ENCODE data around the gene CDC42BPB. TPM values are rescaled to one million over a fixed set of nuclear protein-coding genes. Genes with fewer than 3 reads are reported as not detected.
"Not testable (repeated sequence)": the region's sequence is repeated elsewhere in the genome, so short reads cannot be mapped to it uniquely, and the experiment has no call there.

The CDC42BPB gene
- total RNA-seq, 2 experiments from 2014 or later: 0.13 to 0.16 TPM

- ChIA-PET POLR2A (interaction anchor here (0.7 kb wide), 1 partner anchor 1841 kb away, joined by 3 read pairs; no protein-coding TSS in a partner anchor), CTCF (no interaction called here)
- Mint-ChIP-seq H3K27me3 (ENCODE audit: low read depth) (peaks cover 7% of the 10 kb centered on the region), H3K9me3 (ENCODE audit: insufficient read depth) (no peaks in the 10 kb centered on the region), H3K36me3 (ENCODE audit: low read depth) (no peaks in the 10 kb centered on the region), H3K4me3 (no peak overlapping the region), H3K27ac (no peak overlapping the region), H3K4me1 (ENCODE audit: low read depth) (no peaks in the 10 kb centered on the region)
- DNase-seq: no peak
- ATAC-seq: no peak
Measured at GRCh38 chr14:103027451-103027850, 29.9 kb downstream of the CDC42BPB start.

GRCh38 chr14:103026988-103027387, 30.4 kb downstream of the CDC42BPB start:
- POLR2A ChIA-PET: interaction anchor here (0.7 kb wide), 1 partner anchor 1841 kb away, joined by 3 read pairs; no protein-coding TSS in a partner anchor
- CTCF ChIA-PET: no interaction called here
- H3K27ac Mint-ChIP-seq: no peak overlapping the region
- no peak for ATAC-seq
- H3K36me3 Mint-ChIP-seq (ENCODE audit: low read depth): no peaks in the 10 kb centered on the region
- H3K4me3 Mint-ChIP-seq: no peak overlapping the region
- no peak for DNase-seq
- H3K27me3 Mint-ChIP-seq (ENCODE audit: low read depth): peaks cover 9% of the 10 kb centered on the region
- no peaks in the 10 kb centered on the region for H3K9me3 Mint-ChIP-seq (ENCODE audit: insufficient read depth)
- no peaks in the 10 kb centered on the region for H3K4me1 Mint-ChIP-seq (ENCODE audit: low read depth)

GRCh38 chr14:103026196-103026595, 31.2 kb downstream of the CDC42BPB start:
- POLR2A ChIA-PET; ATAC-seq; H3K4me3 Mint-ChIP-seq; H3K4me1 Mint-ChIP-seq (ENCODE audit: low read depth); H3K27ac Mint-ChIP-seq; CTCF ChIA-PET; H3K9me3 Mint-ChIP-seq (ENCODE audit: insufficient read depth); DNase-seq; H3K36me3 Mint-ChIP-seq (ENCODE audit: low read depth): not testable (repeated sequence)
- peaks cover 11% of the 10 kb centered on the region for H3K27me3 Mint-ChIP-seq (ENCODE audit: low read depth)

- H3K27me3 Mint-ChIP-seq (ENCODE audit: low read depth): peaks cover 11% of the 10 kb centered on the region
- no peaks in the 10 kb centered on the region for H3K4me1 Mint-ChIP-seq (ENCODE audit: low read depth)
- H3K4me3 Mint-ChIP-seq: no peak overlapping the region
- H3K9me3 Mint-ChIP-seq (ENCODE audit: insufficient read depth): no peaks in the 10 kb centered on the region
- ATAC-seq (no peak), DNase-seq (no peak)
- H3K27ac Mint-ChIP-seq: no peak overlapping the region
- CTCF ChIA-PET: no interaction called here
- POLR2A ChIA-PET: no interaction called here
- no peaks in the 10 kb centered on the region for H3K36me3 Mint-ChIP-seq (ENCODE audit: low read depth)
Measured at GRCh38 chr14:103023881-103024473, 33.4 kb downstream of the CDC42BPB start.

- CTCF ChIA-PET: no interaction called here
- Mint-ChIP-seq H3K4me1 (ENCODE audit: low read depth) (no peaks in the 10 kb centered on the region), H3K27ac (no peak overlapping the region)
Measured at GRCh38 chr14:103022685-103023044, 34.7 kb downstream of the CDC42BPB start.

GRCh38 chr14:103022002-103022684, 35.2 kb downstream of the CDC42BPB start:
- Mint-ChIP-seq H3K9me3 (ENCODE audit: insufficient read depth) (no peaks in the 10 kb centered on the region), H3K27ac (no peak overlapping the region), H3K27me3 (ENCODE audit: low read depth) (peaks cover 13% of the 10 kb centered on the region), H3K4me3 (no peak overlapping the region), H3K36me3 (ENCODE audit: low read depth) (no peaks in the 10 kb centered on the region), H3K4me1 (ENCODE audit: low read depth) (no peaks in the 10 kb centered on the region)
- ChIA-PET CTCF (no interaction called here), POLR2A (no interaction called here)
- no peak for ATAC-seq
- no peak for DNase-seq

More at GRCh38 chr14:103022685-103023044, 34.7 kb downstream of the CDC42BPB start:
- no peaks in the 10 kb centered on the region for H3K36me3 Mint-ChIP-seq (ENCODE audit: low read depth)
- H3K27me3 Mint-ChIP-seq (ENCODE audit: low read depth): peaks cover 11% of the 10 kb centered on the region
- POLR2A ChIA-PET: no interaction called here
- no peak overlapping the region for H3K4me3 Mint-ChIP-seq
- no peak for ATAC-seq
- DNase-seq: no peak
- H3K9me3 Mint-ChIP-seq (ENCODE audit: insufficient read depth): no peaks in the 10 kb centered on the region

- H3K9me3 Mint-ChIP-seq (ENCODE audit: insufficient read depth): no peaks in the 10 kb centered on the region
- ChIA-PET POLR2A (no interaction called here), CTCF (no interaction called here)
- no peaks in the 10 kb centered on the region for H3K4me1 Mint-ChIP-seq (ENCODE audit: low read depth)
- no peak overlapping the region for H3K4me3 Mint-ChIP-seq
- DNase-seq (no peak), ATAC-seq (no peak)
- no peak overlapping the region for H3K27ac Mint-ChIP-seq
- H3K36me3 Mint-ChIP-seq (ENCODE audit: low read depth): no peaks in the 10 kb centered on the region
- H3K27me3 Mint-ChIP-seq (ENCODE audit: low read depth): peaks cover 9% of the 10 kb centered on the region
Measured at GRCh38 chr14:103021684-103022001, 35.7 kb downstream of the CDC42BPB start.

- Mint-ChIP-seq H3K4me1 (ENCODE audit: low read depth) (no peaks in the 10 kb centered on the region), H3K27ac (no peak overlapping the region), H3K36me3 (ENCODE audit: low read depth) (no peaks in the 10 kb centered on the region), H3K9me3 (ENCODE audit: insufficient read depth) (no peaks in the 10 kb centered on the region), H3K4me3 (no peak overlapping the region), H3K27me3 (ENCODE audit: low read depth) (peaks cover 9% of the 10 kb centered on the region)
- DNase-seq (no peak), ATAC-seq (no peak)
- ChIA-PET CTCF (no interaction called here), POLR2A (interaction anchor here (0.5 kb wide), 1 partner anchor 252 kb away, joined by 3 read pairs; no protein-coding TSS in a partner anchor)
Measured at GRCh38 chr14:103020271-103021170, 36.8 kb downstream of the CDC42BPB start.

GRCh38 chr14:103019826-103020225, 37.5 kb downstream of the CDC42BPB start:
- no peak overlapping the region for H3K27ac Mint-ChIP-seq
- no peaks in the 10 kb centered on the region for H3K36me3 Mint-ChIP-seq (ENCODE audit: low read depth)
- H3K9me3 Mint-ChIP-seq (ENCODE audit: insufficient read depth): no peaks in the 10 kb centered on the region
- ATAC-seq: no peak
- H3K4me3 Mint-ChIP-seq: no peak overlapping the region
- peaks cover 3% of the 10 kb centered on the region for H3K4me1 Mint-ChIP-seq (ENCODE audit: low read depth)
- peaks cover 9% of the 10 kb centered on the region for H3K27me3 Mint-ChIP-seq (ENCODE audit: low read depth)
- ChIA-PET CTCF (no interaction called here), POLR2A (interaction anchor here (0.5 kb wide), 1 partner anchor 252 kb away, joined by 3 read pairs; no protein-coding TSS in a partner anchor)
- no peak for DNase-seq

- Mint-ChIP-seq H3K27me3 (ENCODE audit: low read depth) (peaks cover 10% of the 10 kb centered on the region), H3K9me3 (ENCODE audit: insufficient read depth) (no peaks in the 10 kb centered on the region), H3K36me3 (ENCODE audit: low read depth) (no peaks in the 10 kb centered on the region), H3K4me1 (ENCODE audit: low read depth) (peaks cover 6% of the 10 kb centered on the region), H3K4me3 (no peak overlapping the region), H3K27ac (no peak overlapping the region)
- ChIA-PET CTCF (no interaction called here), POLR2A (no interaction called here)
- ATAC-seq (no peak), DNase-seq (no peak)
Measured at GRCh38 chr14:103019236-103019635, 38.1 kb downstream of the CDC42BPB start.

GRCh38 chr14:103016594-103016993, 40.8 kb downstream of the CDC42BPB start:
- Mint-ChIP-seq H3K4me1 (ENCODE audit: low read depth) (peaks cover 6% of the 10 kb centered on the region), H3K9me3 (ENCODE audit: insufficient read depth) (no peaks in the 10 kb centered on the region), H3K4me3 (no peak overlapping the region), H3K27me3 (ENCODE audit: low read depth) (peaks cover 4% of the 10 kb centered on the region), H3K36me3 (ENCODE audit: low read depth) (no peaks in the 10 kb centered on the region), H3K27ac (no peak overlapping the region)
- DNase-seq (no peak), ATAC-seq (no peak)
- ChIA-PET CTCF (interaction anchor here (0.5 kb wide), 1 partner anchor 392 kb away, joined by 3 read pairs; no protein-coding TSS in a partner anchor), POLR2A (no interaction called here)

- Mint-ChIP-seq H3K27ac (no peak overlapping the region), H3K4me3 (no peak overlapping the region), H3K4me1 (ENCODE audit: low read depth) (peaks cover 6% of the 10 kb centered on the region), H3K9me3 (ENCODE audit: insufficient read depth) (no peaks in the 10 kb centered on the region), H3K36me3 (ENCODE audit: low read depth) (no peaks in the 10 kb centered on the region), H3K27me3 (ENCODE audit: low read depth) (peaks cover 4% of the 10 kb centered on the region)
- ChIA-PET POLR2A (no interaction called here), CTCF (interaction anchor here (0.5 kb wide), 1 partner anchor 391 kb away, joined by 3 read pairs; no protein-coding TSS in a partner anchor)
- ATAC-seq (no peak), DNase-seq (no peak)
Measured at GRCh38 chr14:103016071-103016470, 41.3 kb downstream of the CDC42BPB start.

Measured in activated CD8-positive, alpha-beta T cell treated with anti-CD3 and anti-CD28 coated beads, Interleukin-2, amount 10 ng/mL, durations not matched to agents 7 days and 5 days (primary cell).